HG02571 (cell line): Measurements from ENCODE around the gene ANO1.

Source experiments
- ATAC-seq: cut with Tn5 transposase; IDR thresholded peaks from one replicate; pipeline ENCODE4 v1.9.1; 2021; ENCODE audit warnings: mild to moderate bottlenecking, moderate library complexity; ENCODE audit not compliant: unreplicated experiment

Gene ANO1

GRCh38 chr11:70092959-70093715 lies 15.0 kb downstream of the ANO1 start:
- ATAC-seq = no peak

- no peak for ATAC-seq
These were observed 17.6 kb downstream of the ANO1 start for GRCh38 chr11:70095541-70096252.

GRCh38 chr11:70097783-70098563 lies 19.9 kb downstream of the ANO1 start:
- ATAC-seq = no peak

GRCh38 chr11:70098936-70099335 lies 20.8 kb downstream of the ANO1 start:
- no peak for ATAC-seq

- no peak for ATAC-seq
These were observed 21.6 kb downstream of the ANO1 start for GRCh38 chr11:70099578-70100279.

GRCh38 chr11:70100280-70100603 lies 22.1 kb downstream of the ANO1 start:
- no peak for ATAC-seq

- no peak for ATAC-seq
These were observed 22.7 kb downstream of the ANO1 start for GRCh38 chr11:70100791-70101190.

GRCh38 chr11:70103256-70103975 lies 25.3 kb downstream of the ANO1 start:
- no peak for ATAC-seq

GRCh38 chr11:70104419-70104818 lies 26.3 kb downstream of the ANO1 start:
- no peak for ATAC-seq

- ATAC-seq = no peak
These were observed 26.8 kb downstream of the ANO1 start for GRCh38 chr11:70104961-70105360.

- no peak for ATAC-seq
These were observed 27.2 kb downstream of the ANO1 start for GRCh38 chr11:70105369-70105754.

GRCh38 chr11:70105755-70106571 lies 27.8 kb downstream of the ANO1 start:
- ATAC-seq = no peak

- ATAC-seq = no peak
These were observed 28.6 kb downstream of the ANO1 start for GRCh38 chr11:70106757-70107156.

- ATAC-seq = no peak
These were observed 29.1 kb downstream of the ANO1 start for GRCh38 chr11:70107191-70107590.

GRCh38 chr11:70107756-70108155 lies 29.6 kb downstream of the ANO1 start:
- ATAC-seq = no peak

GRCh38 chr11:70108250-70108649 lies 30.1 kb downstream of the ANO1 start:
- ATAC-seq = no peak

- ATAC-seq = no peak
These were observed 30.9 kb downstream of the ANO1 start for GRCh38 chr11:70109006-70109405.

GRCh38 chr11:70109903-70110302 lies 31.8 kb downstream of the ANO1 start:
- ATAC-seq = no peak

- ATAC-seq = no peak
These were observed 32.5 kb downstream of the ANO1 start for GRCh38 chr11:70110538-70111055.
